ENCODE data around the gene OR2M4. TPM values are rescaled to one million over a fixed set of nuclear protein-coding genes. Genes with fewer than 3 reads are reported as not detected.
"Not testable (repeated sequence)": the region's sequence is repeated elsewhere in the genome, so short reads cannot be mapped to it uniquely, and the experiment has no call there.

The OR2M4 gene
- total and polyA plus RNA-seq, 5 donors from 2014 or later, result not detected

DNA sequence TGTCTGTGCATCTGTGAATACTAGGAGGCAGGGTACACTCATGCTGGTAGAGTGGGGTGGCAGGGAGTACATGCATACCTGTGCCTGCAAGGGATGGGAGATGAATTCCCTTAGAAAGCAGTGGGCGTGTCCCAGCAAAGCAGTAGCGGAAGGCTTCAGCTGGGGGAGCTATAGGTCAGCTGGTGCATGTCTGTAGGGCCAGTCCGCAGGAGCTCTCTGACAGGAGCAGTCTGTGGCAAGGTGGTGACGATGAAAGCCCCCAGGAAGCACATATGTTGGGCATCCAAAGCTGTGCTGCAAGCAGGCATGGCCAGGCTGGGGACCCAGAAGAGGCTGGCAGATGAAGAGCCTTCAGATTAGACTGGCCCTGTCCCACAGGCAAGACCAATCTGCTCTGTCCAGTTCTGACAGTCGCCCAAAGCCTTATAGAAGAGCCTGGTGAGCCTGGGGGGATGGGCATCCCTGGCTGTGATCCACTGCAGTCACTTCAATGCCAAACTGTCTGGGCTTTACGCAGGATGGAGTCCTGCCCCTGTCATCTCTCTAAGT lies 1.8 kb upstream of the OR2M4 start:
- Histone ChIP-seq H3K4me3 (ENCODE audit: low read depth, low read length) (no peak overlapping the region), H3K9me3 (ENCODE audit: control insufficient read depth in 2 of 2, low read length in 2 of 2) (no peaks in the 10 kb centered on the region), H3K27me3 (ENCODE audit: control insufficient read depth, insufficient read depth, low read length) (no peaks in the 10 kb centered on the region), H3K4me1 (ENCODE audit: control insufficient read depth, insufficient read depth, low read length, poor library complexity, severe bottlenecking) (no peaks in the 10 kb centered on the region), H3K36me3 (ENCODE audit: control insufficient read depth, insufficient read depth, low read length) (no peaks in the 10 kb centered on the region), H3K27ac (ENCODE audit: insufficient read depth, low read length, poor library complexity, severe bottlenecking) (no peak overlapping the region)
- ATAC-seq (ENCODE audit: low read depth in 2 of 2) (no peak), DNase-seq (no peak)
- Mint-ChIP-seq H3K27me3 (no peaks in the 10 kb centered on the region), H3K4me3 (no peak overlapping the region), H3K4me1 (no peaks in the 10 kb centered on the region), H3K9me3 (peaks cover 0 to 7% (median 3%) of the 10 kb centered on the region in 7 donors), H3K36me3 (no peaks in the 10 kb centered on the region), H3K27ac (no peak overlapping the region)

DNA sequence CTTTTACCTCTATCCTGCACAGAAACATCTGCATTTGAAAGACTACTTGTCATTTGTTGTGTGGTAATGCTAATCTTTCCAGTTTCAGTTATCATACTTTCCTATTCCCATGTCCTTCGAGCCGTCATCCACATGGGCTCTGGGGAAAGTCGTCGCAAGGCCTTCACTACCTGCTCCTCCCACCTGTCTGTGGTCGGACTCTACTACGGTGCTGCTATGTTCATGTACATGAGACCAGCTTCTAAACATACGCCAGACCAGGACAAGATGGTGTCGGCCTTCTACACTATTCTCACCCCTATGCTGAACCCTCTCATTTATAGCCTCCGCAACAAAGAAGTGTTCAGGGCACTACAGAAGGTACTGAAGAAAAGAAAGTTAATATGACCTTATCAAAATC lies 8.3 kb downstream of the OR2M4 start:
- Histone ChIP-seq H3K4me3 (ENCODE audit: low read depth, low read length) (no peak overlapping the region), H3K4me1 (ENCODE audit: control insufficient read depth, insufficient read depth, low read length, poor library complexity, severe bottlenecking) (no peaks in the 10 kb centered on the region), H3K27ac (ENCODE audit: insufficient read depth, low read length, poor library complexity, severe bottlenecking) (no peak overlapping the region), H3K36me3 (ENCODE audit: control insufficient read depth, insufficient read depth, low read length) (no peaks in the 10 kb centered on the region), H3K27me3 (ENCODE audit: control insufficient read depth, insufficient read depth, low read length) (no peaks in the 10 kb centered on the region), H3K9me3 (ENCODE audit: control insufficient read depth in 2 of 2, low read length in 2 of 2) (no peaks in the 10 kb centered on the region)
- Mint-ChIP-seq H3K27ac (no peak overlapping the region), H3K36me3 (no peaks in the 10 kb centered on the region), H3K27me3 (no peaks in the 10 kb centered on the region), H3K4me3 (no peak overlapping the region), H3K9me3 (peaks cover 0 to 5% (median 2%) of the 10 kb centered on the region in 7 donors), H3K4me1 (peaks cover 0 to 3% (median 1%) of the 10 kb centered on the region in 4 donors)
- DNase-seq (no peak), ATAC-seq (ENCODE audit: low read depth in 2 of 2) (no peak)

DNA sequence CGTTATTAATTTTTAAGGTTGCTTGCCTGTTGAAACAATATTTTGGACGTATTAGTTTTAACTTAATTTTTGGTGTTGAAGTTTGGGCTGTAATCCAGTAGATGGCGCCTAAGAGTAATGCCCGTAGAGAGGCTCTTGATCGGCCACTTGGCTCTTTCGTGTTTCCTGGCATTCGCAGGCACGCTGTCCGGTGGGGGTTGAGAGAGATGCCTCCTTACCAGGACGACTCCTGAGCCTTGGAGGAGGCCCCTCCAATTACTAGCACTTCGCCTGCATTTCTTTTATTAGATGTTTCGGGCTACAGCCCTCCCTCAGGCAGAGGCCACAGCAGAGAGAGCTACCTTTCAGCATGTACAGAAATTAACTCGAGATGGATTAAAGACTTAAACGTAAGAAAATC lies 12.0 kb downstream of the OR2M4 start:
- Histone ChIP-seq H3K4me3 (ENCODE audit: low read depth, low read length) (no peak overlapping the region), H3K27me3 (ENCODE audit: control insufficient read depth, insufficient read depth, low read length) (no peaks in the 10 kb centered on the region), H3K9me3 (ENCODE audit: control insufficient read depth in 2 of 2, low read length in 2 of 2) (no peaks in the 10 kb centered on the region), H3K4me1 (ENCODE audit: control insufficient read depth, insufficient read depth, low read length, poor library complexity, severe bottlenecking) (no peaks in the 10 kb centered on the region), H3K36me3 (ENCODE audit: control insufficient read depth, insufficient read depth, low read length) (no peaks in the 10 kb centered on the region), H3K27ac (ENCODE audit: insufficient read depth, low read length, poor library complexity, severe bottlenecking) (no peak overlapping the region)
- ATAC-seq (ENCODE audit: low read depth in 2 of 2) (no peak), DNase-seq (peak in 2 of 3 donors; percentile 30 to 40)
- Mint-ChIP-seq H3K4me3 (no peak overlapping the region), H3K4me1 (peaks cover 0 to 3% (median 1%) of the 10 kb centered on the region in 4 donors), H3K27ac (no peak overlapping the region), H3K9me3 (no peaks in the 10 kb centered on the region), H3K27me3 (no peaks in the 10 kb centered on the region), H3K36me3 (no peaks in the 10 kb centered on the region)

DNA sequence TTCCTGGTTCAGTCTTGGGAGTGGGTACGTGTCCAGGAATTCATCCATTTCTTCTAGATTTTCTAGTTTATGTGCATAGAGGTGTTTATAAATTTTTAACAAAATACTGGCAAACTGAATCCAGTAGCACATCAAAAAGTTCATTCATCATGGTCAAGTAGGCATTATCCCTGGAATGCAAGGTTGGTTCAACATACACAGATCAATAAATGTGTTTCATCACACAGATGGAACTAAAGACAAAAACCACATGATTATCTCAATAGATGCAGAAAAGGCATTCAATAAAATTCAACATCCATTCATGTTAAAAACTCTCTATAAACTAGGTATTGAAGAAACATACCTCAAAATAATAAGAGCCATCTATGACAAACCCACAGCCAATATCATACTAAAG lies 28.1 kb downstream of the OR2M4 start:
- not testable (repeated sequence) for DNase-seq; H3K27me3 Mint-ChIP-seq; ATAC-seq (ENCODE audit: low read depth in 2 of 2); H3K4me3 Mint-ChIP-seq; H3K27ac Mint-ChIP-seq; H3K36me3 ChIP-seq (ENCODE audit: control insufficient read depth, insufficient read depth, low read length); H3K4me3 ChIP-seq (ENCODE audit: low read depth, low read length); H3K9me3 ChIP-seq (ENCODE audit: control insufficient read depth in 2 of 2, low read length in 2 of 2); H3K27ac ChIP-seq (ENCODE audit: insufficient read depth, low read length, poor library complexity, severe bottlenecking); H3K4me1 Mint-ChIP-seq; H3K27me3 ChIP-seq (ENCODE audit: control insufficient read depth, insufficient read depth, low read length); H3K4me1 ChIP-seq (ENCODE audit: control insufficient read depth, insufficient read depth, low read length, poor library complexity, severe bottlenecking); H3K36me3 Mint-ChIP-seq
- peaks cover 0 to 18% (median 12%) of the 10 kb centered on the region in 7 donors for H3K9me3 Mint-ChIP-seq

DNA sequence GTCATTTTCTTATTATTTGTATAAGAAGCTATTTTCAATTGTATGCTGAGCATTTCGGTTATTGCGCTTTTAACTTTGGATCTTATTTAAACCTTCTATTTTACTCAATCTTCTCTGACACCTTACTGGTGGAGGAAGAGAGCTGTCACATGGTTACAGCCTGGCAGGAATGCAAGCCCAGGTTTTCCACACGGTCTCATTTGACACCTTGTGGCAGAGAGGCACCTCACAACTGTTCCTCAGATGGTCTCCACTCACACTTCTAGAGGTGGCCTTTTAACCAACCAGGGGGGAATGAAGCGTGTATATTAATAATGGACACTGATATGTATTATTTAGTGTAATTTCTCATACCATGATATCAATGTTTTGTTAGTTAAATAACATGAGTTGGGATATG lies 37.0 kb downstream of the OR2M4 start:
- Mint-ChIP-seq H3K27me3 (no peaks in the 10 kb centered on the region), H3K4me3 (no peak overlapping the region), H3K4me1 (no peaks in the 10 kb centered on the region), H3K27ac (no peak overlapping the region), H3K36me3 (no peaks in the 10 kb centered on the region), H3K9me3 (peaks cover 0 to 9% (median 1%) of the 10 kb centered on the region in 7 donors)
- DNase-seq (no peak), ATAC-seq (ENCODE audit: low read depth in 2 of 2) (no peak)
- Histone ChIP-seq H3K27ac (ENCODE audit: insufficient read depth, low read length, poor library complexity, severe bottlenecking) (no peak overlapping the region), H3K4me1 (ENCODE audit: control insufficient read depth, insufficient read depth, low read length, poor library complexity, severe bottlenecking) (no peaks in the 10 kb centered on the region), H3K9me3 (ENCODE audit: control insufficient read depth in 2 of 2, low read length in 2 of 2) (peaks cover 0 to 2% of the 10 kb centered on the region in 2 experiments), H3K4me3 (ENCODE audit: low read depth, low read length) (no peak overlapping the region), H3K27me3 (ENCODE audit: control insufficient read depth, insufficient read depth, low read length) (no peaks in the 10 kb centered on the region), H3K36me3 (ENCODE audit: control insufficient read depth, insufficient read depth, low read length) (no peaks in the 10 kb centered on the region)

DNA sequence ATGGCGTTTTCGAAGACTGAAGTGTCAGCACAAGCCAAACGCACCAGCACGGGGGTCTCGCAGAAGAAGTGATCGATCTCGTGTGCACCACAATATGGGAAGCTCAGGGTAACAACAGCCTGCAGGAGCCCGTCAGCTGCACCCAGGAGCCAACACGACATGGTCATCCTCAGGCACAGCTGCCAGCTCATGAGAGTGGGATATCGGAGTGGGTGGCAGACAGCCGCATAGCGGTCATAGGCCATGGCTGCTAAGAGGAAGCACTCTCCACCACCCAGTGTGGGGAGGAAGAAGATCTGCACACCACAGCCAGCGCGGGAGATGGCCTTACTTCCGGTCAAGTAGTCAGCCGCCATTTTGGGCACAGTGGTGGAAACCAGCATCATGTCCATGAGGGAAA lies 42.0 kb downstream of the OR2M4 start:
- ATAC-seq (ENCODE audit: low read depth in 2 of 2); H3K27me3 Mint-ChIP-seq; H3K27ac ChIP-seq (ENCODE audit: insufficient read depth, low read length, poor library complexity, severe bottlenecking); H3K9me3 ChIP-seq (ENCODE audit: control insufficient read depth in 2 of 2, low read length in 2 of 2); H3K36me3 ChIP-seq (ENCODE audit: control insufficient read depth, insufficient read depth, low read length); H3K4me3 Mint-ChIP-seq; DNase-seq; H3K4me1 ChIP-seq (ENCODE audit: control insufficient read depth, insufficient read depth, low read length, poor library complexity, severe bottlenecking); H3K27me3 ChIP-seq (ENCODE audit: control insufficient read depth, insufficient read depth, low read length); H3K4me3 ChIP-seq (ENCODE audit: low read depth, low read length); H3K4me1 Mint-ChIP-seq; H3K27ac Mint-ChIP-seq; H3K9me3 Mint-ChIP-seq; H3K36me3 Mint-ChIP-seq: not testable (repeated sequence)

DNA sequence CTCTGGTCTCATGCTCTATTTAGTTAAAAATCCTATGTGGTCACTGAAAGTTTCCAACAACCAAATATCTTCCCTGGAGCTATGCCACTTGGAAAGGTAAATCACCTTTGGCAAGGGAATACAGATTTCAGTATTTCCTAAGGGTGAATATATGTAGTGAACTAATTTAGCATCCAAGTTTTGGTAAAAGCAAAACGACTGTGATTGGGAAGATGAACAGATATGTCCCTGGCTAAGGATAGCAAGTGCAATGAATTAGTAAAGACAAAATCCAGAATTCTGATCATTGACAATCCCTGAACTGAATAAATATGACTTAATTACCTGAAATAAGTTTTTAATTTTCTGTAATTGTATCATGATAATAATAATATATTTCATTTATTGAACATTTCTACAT lies 46.7 kb downstream of the OR2M4 start, which contains the start of gene OR2T33:
Gene OR2T33 (minus strand): TSS at position 101 of the 400 bp plus-strand sequence. CDS start 4,162 bp downstream, outside the sequence.
- Mint-ChIP-seq H3K27ac (no peak within 1 kb of the TSS), H3K36me3 (no peaks in the 10 kb centered on the region), H3K27me3 (no peaks in the 10 kb centered on the region), H3K9me3 (peaks cover 0 to 4% (median 0%) of the 10 kb centered on the region in 7 donors), H3K4me3 (no peak within 1 kb of the TSS), H3K4me1 (no peaks in the 10 kb centered on the region)
- Histone ChIP-seq H3K9me3 (ENCODE audit: control insufficient read depth in 2 of 2, low read length in 2 of 2) (peaks cover 0 to 3% of the 10 kb centered on the region in 2 experiments), H3K4me3 (ENCODE audit: low read depth, low read length) (no peak within 1 kb of the TSS), H3K27ac (ENCODE audit: insufficient read depth, low read length, poor library complexity, severe bottlenecking) (no peak within 1 kb of the TSS), H3K27me3 (ENCODE audit: control insufficient read depth, insufficient read depth, low read length) (no peaks in the 10 kb centered on the region), H3K36me3 (ENCODE audit: control insufficient read depth, insufficient read depth, low read length) (no peaks in the 10 kb centered on the region), H3K4me1 (ENCODE audit: control insufficient read depth, insufficient read depth, low read length, poor library complexity, severe bottlenecking) (no peaks in the 10 kb centered on the region)
- no peak for ATAC-seq (ENCODE audit: low read depth in 2 of 2)
- DNase-seq, result no peak

DNA sequence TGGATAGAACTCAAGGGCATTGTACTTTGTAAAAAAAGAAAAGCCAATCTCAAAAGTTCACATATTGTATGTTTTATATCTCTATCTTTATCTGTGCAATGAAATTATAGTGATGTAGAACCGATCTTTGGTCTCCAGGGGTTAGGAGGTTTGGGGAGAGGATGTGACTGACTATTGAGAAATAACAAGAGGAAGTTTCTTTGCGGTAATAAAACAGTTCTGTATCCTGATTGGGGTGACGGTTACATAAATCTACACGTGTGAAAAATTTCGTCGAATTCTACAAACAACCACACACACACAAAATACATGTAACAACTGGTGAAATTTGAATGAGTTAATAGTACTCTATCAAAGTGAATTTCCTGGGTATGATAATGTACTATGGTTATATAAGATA lies 57.2 kb downstream of the OR2M4 start:
- no peaks in the 10 kb centered on the region for H3K36me3 Mint-ChIP-seq
- no peak for DNase-seq
- no peak overlapping the region for H3K4me3 ChIP-seq (ENCODE audit: low read depth, low read length)
- H3K4me1 Mint-ChIP-seq, result peaks cover 0 to 5% (median 0%) of the 10 kb centered on the region in 4 donors
- H3K27ac Mint-ChIP-seq, result no peak overlapping the region
- peaks cover 0 to 14% (median 3%) of the 10 kb centered on the region in 7 donors for H3K9me3 Mint-ChIP-seq
- H3K4me1 ChIP-seq (ENCODE audit: control insufficient read depth, insufficient read depth, low read length, poor library complexity, severe bottlenecking), result no peaks in the 10 kb centered on the region
- no peak for ATAC-seq (ENCODE audit: low read depth in 2 of 2)
- no peaks in the 10 kb centered on the region for H3K36me3 ChIP-seq (ENCODE audit: control insufficient read depth, insufficient read depth, low read length)
- no peaks in the 10 kb centered on the region for H3K27me3 ChIP-seq (ENCODE audit: control insufficient read depth, insufficient read depth, low read length)
- H3K27ac ChIP-seq (ENCODE audit: insufficient read depth, low read length, poor library complexity, severe bottlenecking), result no peak overlapping the region
- no peaks in the 10 kb centered on the region for H3K9me3 ChIP-seq (ENCODE audit: control insufficient read depth in 2 of 2, low read length in 2 of 2)
- no peaks in the 10 kb centered on the region for H3K27me3 Mint-ChIP-seq
- no peak overlapping the region for H3K4me3 Mint-ChIP-seq
